Effector memory CD4-positive, alpha-beta T cell (primary cell): Measurements from ENCODE around the gene ALDH6A1.

ENCODE experiments used
- DNase-seq, 3 donors: peaks; one replicate each; pipeline ENCODE4 v3.0.0-alpha.2; 2020
- H3K27ac ChIP-seq: 2 replicates; pipeline ENCODE4 v1.7.0; 2013; ENCODE audit warnings: mild to moderate bottlenecking, low read length, moderate library complexity; ENCODE audit not compliant: insufficient read depth, poor library complexity, severe bottlenecking
- H3K27me3 ChIP-seq: replicated peaks from 2 replicates; pipeline ENCODE4 v1.7.0; 2013; ENCODE audit warnings: mild to moderate bottlenecking, low read length; ENCODE audit not compliant: insufficient read depth, control insufficient read depth, poor library complexity, severe bottlenecking
- H3K36me3 ChIP-seq: 2 replicates; pipeline ENCODE4 v1.7.0; 2013; ENCODE audit warnings: mild to moderate bottlenecking, low read length, moderate library complexity; ENCODE audit not compliant: control insufficient read depth, insufficient read depth
- H3K4me1 ChIP-seq: 2 replicates; pipeline ENCODE4 v1.7.0; 2013; ENCODE audit warnings: low read length, mild to moderate bottlenecking; ENCODE audit not compliant: control insufficient read depth, insufficient read depth, poor library complexity, severe bottlenecking
- H3K4me3 ChIP-seq: 2 replicates; pipeline ENCODE4 v1.7.0; 2013; ENCODE audit warnings: low read length, low read depth, mild to moderate bottlenecking; ENCODE audit not compliant: insufficient read depth, poor library complexity, severe bottlenecking
- H3K9me3 ChIP-seq: 2 replicates; pipeline ENCODE4 v1.7.0; 2013; ENCODE audit warnings: mild to moderate bottlenecking, low read length, moderate library complexity; ENCODE audit not compliant: control insufficient read depth

Gene ALDH6A1

DNA sequence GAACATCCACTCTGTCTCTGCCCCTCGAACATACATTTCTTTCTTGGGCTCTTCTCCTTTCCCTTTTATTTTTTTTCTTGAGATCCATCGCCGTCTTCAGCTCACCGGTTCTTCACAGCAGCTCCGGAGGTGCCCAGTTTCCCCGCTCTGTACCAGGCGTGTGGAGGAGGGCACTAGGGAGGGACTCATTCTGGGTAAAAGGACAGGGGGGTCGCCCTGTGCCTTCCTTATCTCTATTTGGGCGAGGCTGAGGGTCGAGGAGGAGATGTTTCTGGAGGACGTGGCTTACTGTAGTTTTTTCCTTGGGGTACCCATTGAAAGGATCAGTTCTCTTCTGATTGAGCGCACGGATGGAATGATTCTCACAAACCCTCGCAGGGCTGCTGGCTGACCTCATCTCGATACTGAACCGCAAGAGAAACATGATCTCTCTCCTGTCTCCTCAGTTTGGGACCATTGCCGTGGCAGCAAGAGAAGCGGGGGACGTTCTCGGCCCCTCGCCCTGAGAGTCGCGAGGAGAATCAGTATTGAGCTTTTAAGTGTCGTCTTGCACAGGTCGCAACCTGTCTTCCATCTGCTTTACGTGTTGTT lies 889 bp upstream of the ALDH6A1 start:
- Histone ChIP-seq H3K4me1 (peaks cover 5% of the 10 kb centered on the region), H3K36me3 (no peaks in the 10 kb centered on the region), H3K27me3 (no peaks in the 10 kb centered on the region), H3K27ac (peak overlapping the region; percentile 71), H3K4me3 (peak overlapping the region; percentile 74), H3K9me3 (no peaks in the 10 kb centered on the region)
- no peak for DNase-seq

DNA sequence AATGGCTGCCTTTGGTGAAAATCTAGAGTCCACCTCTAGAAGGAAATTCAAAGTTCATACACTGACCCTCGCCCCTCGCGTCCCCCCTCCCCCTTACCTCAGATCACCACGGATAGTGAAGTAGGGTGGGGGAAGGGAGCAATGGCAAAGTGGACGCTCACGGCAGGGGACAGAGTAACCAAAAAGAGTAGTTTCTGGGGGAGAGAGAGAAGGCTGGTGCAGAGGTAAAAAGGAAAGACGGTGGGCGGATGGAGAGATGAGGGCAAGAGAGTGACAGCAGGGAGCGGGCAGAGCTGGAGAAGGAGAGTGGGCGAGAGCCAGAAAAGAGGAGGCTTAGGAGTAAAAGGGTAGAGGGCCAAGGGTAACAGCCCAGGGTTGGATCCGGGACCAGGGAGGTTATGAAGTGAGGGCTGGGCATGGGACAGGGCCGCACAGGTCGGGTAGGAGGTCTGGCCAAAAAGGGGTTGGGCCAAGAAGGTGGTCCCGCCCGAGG lies 423 bp downstream of the ALDH6A1 start:
- H3K9me3 ChIP-seq, result no peaks in the 10 kb centered on the region
- H3K27ac ChIP-seq, result peak overlapping the region; percentile 64
- H3K4me3 ChIP-seq, result peak overlapping the region; percentile 64
- no peaks in the 10 kb centered on the region for H3K27me3 ChIP-seq
- no peaks in the 10 kb centered on the region for H3K36me3 ChIP-seq
- peaks cover 5% of the 10 kb centered on the region for H3K4me1 ChIP-seq
- DNase-seq, result no peak

DNA sequence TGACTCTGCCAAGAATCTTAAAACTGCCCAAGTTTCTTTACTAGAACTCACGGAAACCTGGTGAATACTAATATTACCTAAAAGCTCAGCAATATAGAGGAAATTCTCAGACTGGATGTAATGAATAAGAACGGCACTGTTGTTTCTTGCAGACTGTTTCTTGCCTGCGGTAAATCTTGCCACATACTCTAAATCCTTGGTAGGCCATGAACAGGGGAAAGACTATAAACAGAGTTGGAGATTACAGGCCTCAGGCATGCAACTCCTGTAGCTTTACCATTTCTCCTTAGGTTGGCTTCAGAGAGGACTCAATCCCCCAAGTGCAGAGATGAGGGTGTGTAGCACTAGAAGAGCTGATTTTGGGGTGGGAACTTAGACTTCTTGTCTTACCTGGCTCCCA lies 1.1 kb downstream of the ALDH6A1 start:
- Histone ChIP-seq H3K27me3 (no peaks in the 10 kb centered on the region), H3K27ac (no peak overlapping the region), H3K36me3 (no peaks in the 10 kb centered on the region), H3K4me1 (peaks cover 5% of the 10 kb centered on the region), H3K4me3 (no peak overlapping the region), H3K9me3 (no peaks in the 10 kb centered on the region)
- no peak for DNase-seq

DNA sequence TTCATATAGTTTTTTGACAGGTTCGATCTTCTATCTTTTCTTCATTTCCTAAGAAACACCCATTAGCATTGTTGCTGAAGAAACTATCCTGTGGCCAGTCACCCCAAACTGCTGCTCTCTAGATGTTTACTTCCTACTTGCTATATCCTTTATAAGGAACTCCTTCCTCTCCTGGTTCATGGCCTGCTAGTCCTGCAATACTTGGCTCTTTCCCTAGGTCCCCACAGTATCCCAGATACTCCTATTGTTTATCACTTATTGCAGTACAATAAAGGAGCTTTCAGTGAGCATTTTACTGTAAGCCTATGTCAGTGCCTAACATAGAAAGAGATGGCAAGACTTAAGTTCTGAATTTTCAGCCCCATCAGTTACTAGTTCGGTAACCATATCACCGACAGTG lies 2.8 kb downstream of the ALDH6A1 start:
- H3K9me3 ChIP-seq, result no peaks in the 10 kb centered on the region
- DNase-seq, result no peak
- H3K27ac ChIP-seq, result no peak overlapping the region
- H3K27me3 ChIP-seq, result no peaks in the 10 kb centered on the region
- H3K4me3 ChIP-seq, result no peak overlapping the region
- peaks cover 5% of the 10 kb centered on the region for H3K4me1 ChIP-seq
- H3K36me3 ChIP-seq, result no peaks in the 10 kb centered on the region

DNA sequence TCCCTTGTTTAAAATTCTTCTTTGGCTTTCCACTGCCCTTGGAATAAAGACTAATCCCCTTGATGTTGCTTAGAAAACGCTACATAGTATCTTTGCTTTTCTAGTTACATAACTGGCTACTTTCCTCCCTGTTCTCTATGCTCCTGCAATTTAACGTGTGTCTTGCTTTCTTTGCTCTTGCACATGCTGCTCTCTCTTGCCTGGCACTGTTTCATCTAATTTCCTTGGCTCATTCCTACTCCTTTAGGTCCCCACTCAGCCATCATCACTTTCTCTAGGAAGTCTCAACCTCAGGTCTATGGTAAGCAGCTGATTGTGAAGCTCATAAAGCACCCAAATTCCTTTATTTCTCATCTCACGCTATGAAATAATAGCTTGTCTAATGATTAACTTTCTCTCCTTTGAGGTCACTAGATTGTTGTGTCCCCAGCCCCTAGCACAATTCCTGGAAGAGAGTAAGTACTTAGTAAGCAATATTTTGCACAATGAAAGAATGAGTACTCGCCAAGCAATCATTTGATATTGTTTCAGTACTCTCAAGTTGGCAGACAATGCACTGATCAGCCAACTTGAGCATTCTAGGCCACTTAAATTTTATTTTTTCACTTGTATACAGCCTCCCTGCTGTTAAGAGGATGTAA lies 3.3 kb downstream of the ALDH6A1 start:
- H3K27ac ChIP-seq, result no peak overlapping the region
- peaks cover 5% of the 10 kb centered on the region for H3K4me1 ChIP-seq
- DNase-seq, result no peak
- H3K9me3 ChIP-seq, result no peaks in the 10 kb centered on the region
- H3K36me3 ChIP-seq, result no peaks in the 10 kb centered on the region
- H3K27me3 ChIP-seq, result no peaks in the 10 kb centered on the region
- H3K4me3 ChIP-seq, result no peak overlapping the region

DNA sequence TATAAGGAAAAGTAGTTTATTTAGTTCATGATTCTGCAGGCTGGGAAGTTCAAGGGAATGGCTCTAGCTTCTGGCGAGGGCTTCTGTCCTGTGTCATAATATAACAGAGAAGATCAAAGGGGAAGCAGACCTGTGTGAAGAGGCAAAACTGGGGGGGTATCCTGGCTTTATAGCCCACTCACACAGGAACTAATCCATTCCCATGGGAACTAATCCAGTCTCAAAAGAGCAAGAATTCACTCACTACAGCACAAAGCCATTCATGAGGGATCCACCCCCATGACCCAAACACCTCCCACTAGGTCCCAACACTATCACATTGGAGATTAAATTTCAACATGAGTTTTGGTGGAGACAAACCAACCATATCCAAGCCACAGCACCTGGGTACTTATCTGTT lies 6.9 kb downstream of the ALDH6A1 start:
- Histone ChIP-seq H3K36me3 (peaks cover 5% of the 10 kb centered on the region), H3K27me3 (no peaks in the 10 kb centered on the region), H3K4me3 (no peak overlapping the region), H3K4me1 (no peaks in the 10 kb centered on the region), H3K27ac (no peak overlapping the region), H3K9me3 (no peaks in the 10 kb centered on the region)
- DNase-seq, result no peak

DNA sequence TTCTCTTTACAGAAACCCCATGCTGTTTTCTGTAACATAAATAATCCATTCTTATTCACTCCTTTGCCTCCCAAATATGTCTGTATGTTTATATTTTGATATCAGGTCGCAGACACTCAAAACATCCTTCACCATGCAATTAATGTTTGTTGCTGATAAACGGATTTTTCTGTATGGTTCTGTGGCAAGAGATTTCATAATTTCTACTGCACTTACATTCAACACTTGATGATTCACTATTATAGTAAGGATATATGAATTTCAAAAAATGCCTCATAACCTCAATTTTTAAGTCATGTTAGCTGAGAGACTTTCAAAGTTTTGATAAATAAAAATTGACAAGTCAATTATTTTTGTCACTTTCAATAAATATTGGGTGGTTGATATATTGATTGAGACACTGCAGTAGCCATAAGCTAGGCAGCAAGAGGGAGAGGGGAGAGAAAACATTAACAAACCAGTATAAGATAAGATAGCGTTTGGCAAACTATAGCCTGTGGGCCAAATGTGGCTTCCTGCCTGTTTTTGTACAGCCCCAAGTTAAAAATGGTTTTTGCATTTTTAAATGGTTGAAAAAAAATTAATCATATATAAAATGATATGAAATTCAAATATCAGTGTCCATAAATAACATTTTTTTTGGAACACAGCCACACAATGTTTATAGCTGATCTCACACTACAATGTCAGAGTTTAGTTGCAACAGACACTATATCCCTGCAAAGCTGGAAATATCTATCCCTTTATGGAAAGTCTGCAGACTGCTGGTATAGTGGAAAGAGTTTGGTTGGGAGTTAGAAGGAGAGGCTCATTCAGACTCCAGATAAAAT lies 18.3 kb downstream of the ALDH6A1 start:
- DNase-seq, result no peak
- Histone ChIP-seq H3K27me3 (no peaks in the 10 kb centered on the region), H3K4me3 (no peak overlapping the region), H3K36me3 (peaks cover 18% of the 10 kb centered on the region), H3K9me3 (no peaks in the 10 kb centered on the region), H3K4me1 (no peaks in the 10 kb centered on the region), H3K27ac (no peak overlapping the region)

DNA sequence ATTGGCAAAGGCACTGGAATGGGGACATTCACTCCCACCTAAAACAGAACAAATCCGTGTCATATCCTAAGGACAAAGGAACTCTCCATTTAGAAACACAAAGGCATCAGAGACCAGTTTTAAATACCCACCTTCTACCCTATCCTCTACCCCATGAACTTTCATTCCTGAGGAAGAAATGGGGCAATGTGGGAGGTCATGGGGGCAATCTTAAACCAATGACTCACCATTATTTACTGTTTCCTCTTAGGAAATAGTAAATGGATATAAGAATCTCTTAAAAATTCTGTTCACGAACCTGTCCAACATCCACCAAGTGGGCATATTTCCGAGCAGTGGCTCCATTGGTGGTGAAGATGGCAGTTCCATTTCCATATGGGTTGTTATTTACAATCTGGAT lies 19.4 kb downstream of the ALDH6A1 start:
- no peak for DNase-seq
- Histone ChIP-seq H3K36me3 (peaks cover 17% of the 10 kb centered on the region), H3K4me3 (no peak overlapping the region)

DNA sequence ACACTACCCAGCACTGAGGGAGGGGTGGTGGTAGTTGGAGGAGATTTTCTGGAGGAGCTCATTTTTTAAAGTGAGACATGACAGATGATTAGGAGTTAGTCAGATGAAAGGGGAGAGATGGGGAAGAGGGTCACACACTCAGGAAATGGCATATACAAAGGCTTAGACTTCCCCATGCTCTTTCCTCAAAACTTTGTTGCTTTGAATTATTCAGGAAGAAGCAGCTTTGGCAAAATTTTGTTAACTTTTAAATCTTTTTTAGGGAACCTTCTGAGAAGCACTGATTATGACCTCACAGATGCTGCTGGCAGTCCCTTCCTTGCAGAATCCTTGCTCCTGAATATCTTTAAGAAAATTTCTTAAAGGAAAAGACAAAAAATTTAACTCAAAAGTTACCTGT lies 19.8 kb downstream of the ALDH6A1 start:
- Histone ChIP-seq H3K27me3 (no peaks in the 10 kb centered on the region), H3K9me3 (no peaks in the 10 kb centered on the region), H3K4me3 (no peak overlapping the region), H3K27ac (no peak overlapping the region), H3K4me1 (no peaks in the 10 kb centered on the region), H3K36me3 (peaks cover 17% of the 10 kb centered on the region)
- DNase-seq, result no peak

More for the DNA sequence above, 19.4 kb downstream of the ALDH6A1 start:
- Histone ChIP-seq H3K9me3 (no peaks in the 10 kb centered on the region), H3K27me3 (no peaks in the 10 kb centered on the region), H3K27ac (no peak overlapping the region), H3K4me1 (no peaks in the 10 kb centered on the region)

DNA sequence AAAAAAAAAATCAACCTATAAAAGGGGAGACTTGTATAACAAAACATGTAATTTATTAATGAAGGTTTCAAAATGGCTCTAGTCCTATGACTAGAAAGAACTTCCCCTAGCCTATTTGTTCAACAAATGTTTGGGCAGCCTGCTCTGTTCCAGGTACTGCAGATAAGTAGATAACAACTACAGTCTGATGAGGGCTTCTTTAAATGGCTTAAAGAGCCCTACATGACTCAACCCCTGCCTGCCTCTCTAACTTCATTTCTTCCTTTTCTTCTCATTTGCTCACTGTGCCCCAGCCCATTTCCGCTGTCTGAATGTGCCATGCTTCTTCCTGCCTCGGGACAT lies 21.5 kb downstream of the ALDH6A1 start:
- no peaks in the 10 kb centered on the region for H3K9me3 ChIP-seq
- H3K27ac ChIP-seq, result no peak overlapping the region
- no peaks in the 10 kb centered on the region for H3K27me3 ChIP-seq
- H3K36me3 ChIP-seq, result peaks cover 17% of the 10 kb centered on the region
- no peak overlapping the region for H3K4me3 ChIP-seq
- H3K4me1 ChIP-seq, result no peaks in the 10 kb centered on the region
- no peak for DNase-seq
